ENCODE results near the gene CACNA1S. TPM values are rescaled to one million over a fixed set of nuclear protein-coding genes. Genes with fewer than 3 reads are reported as not detected.

CACNA1S gene
- total RNA-seq, 1 donor from 2014 or later = not detected

DNA sequence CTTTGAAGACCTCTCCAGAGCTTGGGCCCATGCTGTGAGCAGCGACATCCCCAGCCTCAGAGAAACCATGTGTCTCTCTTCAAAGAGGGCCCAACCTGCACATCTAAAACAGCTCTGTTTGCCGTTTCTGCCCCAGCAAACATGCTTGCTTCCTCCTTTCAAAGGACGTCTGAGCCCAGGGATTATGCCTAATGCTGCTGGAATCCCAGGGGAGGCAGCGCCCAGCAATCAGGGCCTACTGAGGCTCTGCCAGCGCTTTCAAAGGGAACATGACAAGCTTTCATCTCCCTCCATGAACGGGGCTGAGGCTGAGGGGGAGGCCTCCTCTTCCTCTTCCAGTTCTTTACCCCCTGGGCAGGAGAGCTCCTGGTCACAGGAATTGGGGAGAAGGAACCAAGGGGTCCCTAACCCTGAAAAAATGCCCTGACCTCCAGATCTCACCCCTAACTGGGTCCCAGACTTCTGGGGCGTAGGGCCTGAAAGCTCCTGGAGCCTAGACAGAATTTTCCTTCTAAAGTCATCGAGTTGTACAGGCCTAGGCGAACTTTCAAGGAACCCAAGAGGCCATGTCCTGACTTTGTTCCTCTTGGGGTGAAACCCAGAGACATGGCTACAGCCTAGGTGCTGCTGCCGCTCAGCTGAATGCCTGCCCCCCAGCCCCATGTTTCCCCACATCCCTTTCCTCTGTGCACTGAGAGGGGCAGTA, 28.2 kb upstream of the CACNA1S start:
- DNase-seq (ENCODE audit: low read depth) = no peak

DNA sequence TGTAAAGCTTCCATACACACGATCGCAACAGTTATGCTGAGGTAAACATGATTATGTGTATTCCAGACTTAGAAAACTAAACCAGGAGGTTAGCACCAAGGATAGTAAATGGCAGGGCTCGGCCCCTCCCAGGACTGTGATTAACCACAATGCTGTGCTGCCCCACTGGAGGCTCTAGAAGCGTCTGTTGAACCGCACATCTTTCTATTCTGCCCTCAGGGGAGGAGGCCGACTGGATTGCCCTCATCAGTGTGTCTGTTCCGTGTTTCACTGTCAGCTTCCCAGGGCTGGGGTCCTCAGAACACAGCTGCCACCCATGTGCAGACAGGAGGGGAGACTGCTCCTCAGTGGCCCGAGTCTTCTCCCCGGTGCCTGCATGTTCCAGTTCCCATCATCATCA, 27.5 kb upstream of the CACNA1S start:
- DNase-seq (ENCODE audit: low read depth) = no peak

DNA sequence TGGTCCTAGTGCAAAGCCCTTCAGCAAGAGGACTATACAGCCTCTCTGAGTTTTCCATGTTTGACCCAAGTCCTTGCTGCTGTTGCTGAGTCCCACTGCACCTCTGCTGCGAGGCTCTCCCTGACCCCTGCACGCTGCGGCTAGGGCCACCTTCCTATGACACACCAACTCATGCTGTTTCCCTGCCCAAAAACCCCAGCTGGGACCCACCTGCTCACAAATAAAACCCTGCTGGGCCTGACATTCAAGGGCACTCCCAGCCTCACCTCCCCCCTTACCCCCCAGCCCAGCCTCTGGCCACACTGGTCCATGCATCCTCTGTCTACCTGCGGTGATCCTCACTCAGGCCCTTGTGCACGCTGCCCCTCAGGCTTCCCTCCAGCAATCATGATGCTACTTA, 27.1 kb upstream of the CACNA1S start:
- DNase-seq (ENCODE audit: low read depth) = no peak

DNA sequence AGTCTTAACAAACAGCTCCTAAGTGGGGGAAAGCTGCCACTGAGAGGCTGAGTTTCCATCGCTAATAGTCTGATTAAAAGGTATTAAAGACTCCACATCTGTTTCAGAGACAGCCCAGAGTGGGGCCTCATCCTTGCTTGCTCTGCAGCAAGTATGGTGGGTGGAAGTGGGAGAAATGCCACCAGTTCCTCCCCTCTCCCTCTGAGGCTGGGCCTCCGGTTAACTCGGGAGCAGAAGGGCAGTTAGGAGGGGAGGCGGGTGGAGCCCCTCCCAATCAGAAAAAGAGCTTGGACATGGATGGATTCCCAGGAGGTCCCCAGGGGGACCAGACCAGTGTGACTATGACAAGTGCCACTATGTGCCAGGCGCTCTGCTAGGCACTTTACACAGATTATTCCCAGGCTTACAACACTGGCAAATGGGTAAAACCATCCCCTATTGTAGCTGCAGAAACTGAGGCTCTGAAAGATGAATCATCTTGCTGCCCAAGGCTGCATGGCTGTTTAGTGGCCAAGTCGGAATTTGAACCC, 26.1 kb upstream of the CACNA1S start:
- no peak for DNase-seq (ENCODE audit: low read depth)

DNA sequence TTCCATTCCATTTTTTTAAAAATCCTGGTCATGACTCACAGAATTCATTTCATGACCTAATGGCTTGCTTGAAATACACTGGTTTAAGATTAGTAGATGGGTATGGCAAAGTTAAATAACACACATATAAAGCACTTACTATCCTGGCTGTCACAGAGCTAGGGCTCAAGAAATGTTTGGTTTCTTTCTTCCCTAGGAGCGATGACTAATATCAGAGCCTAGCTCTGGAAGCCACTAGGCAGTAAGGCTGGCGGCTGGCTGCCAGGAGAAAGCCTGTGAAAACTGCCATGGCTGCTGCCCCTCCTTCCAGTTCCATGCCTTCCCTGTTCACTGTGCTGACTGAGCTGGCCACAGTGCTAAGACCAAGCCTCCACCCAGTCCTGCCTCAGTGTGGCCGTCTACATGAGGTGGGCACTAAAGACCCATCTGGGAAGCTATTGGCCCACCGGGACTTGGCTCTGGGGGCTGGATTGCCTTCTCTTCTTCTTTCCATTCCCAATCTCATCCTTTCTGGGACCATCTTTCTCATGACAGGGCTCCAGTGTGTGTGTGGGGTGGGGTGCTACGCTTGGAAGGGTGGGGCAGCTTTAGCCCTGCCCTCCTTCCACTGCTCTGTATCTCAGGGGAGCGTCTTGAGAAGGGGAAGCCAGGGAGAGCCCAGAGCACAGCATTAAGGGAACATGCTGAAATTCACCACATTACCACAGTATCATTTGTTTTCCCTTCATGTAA, 25.5 kb upstream of the CACNA1S start:
- peak; percentile 85 for DNase-seq (ENCODE audit: low read depth)

DNA sequence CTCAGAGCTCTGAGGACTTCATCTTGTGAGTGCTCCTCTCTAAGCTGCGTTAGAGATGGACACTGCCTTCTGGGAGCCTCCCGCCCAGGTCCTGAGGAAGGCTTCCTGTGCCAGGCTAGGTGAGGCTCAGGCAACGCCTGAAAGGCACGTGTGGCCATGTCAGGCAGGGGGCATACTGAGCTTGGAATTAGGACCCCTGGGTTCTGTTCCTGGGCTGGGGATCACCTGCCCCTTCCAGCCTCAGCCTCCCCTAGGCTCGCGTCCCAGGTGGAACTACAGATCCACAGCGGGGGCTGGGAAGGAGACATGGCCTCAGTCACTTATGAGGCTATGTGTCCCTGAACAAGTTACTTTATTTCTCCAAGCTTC, 24.8 kb upstream of the CACNA1S start:
- no peak for DNase-seq (ENCODE audit: low read depth)

DNA sequence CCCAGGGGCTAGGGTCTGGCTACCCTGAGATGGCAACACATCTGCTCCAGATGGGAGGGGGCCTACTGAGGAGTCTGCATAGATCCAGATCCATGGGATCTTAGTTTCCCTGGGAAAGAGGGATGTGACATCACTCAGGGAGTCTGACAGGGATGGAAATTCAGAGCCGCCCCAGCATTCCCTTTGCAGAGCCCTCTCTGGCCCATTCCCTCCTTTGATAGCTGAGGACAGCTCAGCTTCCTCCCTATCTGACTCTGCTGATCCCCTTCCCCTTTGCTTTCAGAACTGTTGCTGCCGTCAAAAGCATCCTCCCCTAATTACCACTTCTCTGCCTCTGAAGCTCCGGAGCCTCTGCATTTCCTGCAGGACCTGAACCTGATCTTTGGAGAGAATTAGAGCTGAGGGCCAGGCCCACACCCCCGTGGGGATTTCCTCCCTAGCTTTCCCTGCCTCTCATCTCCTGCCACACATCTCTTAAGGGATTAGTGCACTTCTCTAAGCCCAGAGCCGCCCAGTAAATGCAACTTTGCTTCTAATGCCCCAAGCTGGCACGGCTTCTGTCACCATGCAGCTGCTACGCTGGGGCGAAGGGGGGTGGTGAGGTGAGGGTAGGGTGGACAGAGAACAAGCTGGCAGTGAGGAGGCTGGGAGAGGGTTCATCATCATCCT, 24.3 kb upstream of the CACNA1S start:
- DNase-seq (ENCODE audit: low read depth) = no peak

DNA sequence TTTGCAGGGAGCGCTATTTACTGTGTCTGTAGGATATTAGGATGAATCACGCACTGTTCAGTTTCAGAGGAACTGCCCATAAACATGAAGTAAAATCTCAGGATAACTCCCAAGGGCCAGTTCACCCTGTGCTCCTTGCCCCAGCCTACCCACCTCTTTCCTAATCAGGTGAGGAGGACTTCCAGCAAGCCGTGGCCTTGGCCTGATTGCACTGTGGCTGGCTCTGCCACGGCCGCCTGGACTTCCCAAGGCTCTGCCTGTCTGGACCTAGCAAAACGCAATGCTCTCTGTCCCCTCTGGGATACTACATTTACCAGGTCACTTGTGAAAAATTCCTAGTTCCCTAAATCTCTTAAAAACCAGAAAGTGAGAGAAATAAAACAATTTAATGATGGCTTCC, 22.2 kb upstream of the CACNA1S start:
- DNase-seq (ENCODE audit: low read depth) = no peak

DNA sequence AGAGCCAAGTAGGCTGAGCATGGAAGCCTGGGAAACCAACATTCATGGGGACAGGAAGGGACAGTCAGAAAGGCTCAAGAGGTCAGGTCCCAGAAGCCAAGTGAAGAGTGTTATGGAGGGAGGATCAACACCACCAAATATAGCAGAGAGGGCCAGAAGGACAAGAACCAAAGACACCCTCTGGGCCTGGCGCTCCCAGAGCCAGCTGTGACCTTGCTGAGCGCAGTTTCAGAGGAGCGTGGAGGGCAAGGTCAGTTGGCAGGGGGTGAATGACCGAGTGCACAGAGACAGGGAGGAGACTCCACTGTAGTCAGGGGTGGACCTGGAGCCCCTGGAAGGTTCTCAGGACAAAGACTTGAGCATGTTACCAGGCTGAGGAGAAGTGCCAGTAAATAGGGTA, 19.2 kb upstream of the CACNA1S start:
- DNase-seq (ENCODE audit: low read depth) = no peak

DNA sequence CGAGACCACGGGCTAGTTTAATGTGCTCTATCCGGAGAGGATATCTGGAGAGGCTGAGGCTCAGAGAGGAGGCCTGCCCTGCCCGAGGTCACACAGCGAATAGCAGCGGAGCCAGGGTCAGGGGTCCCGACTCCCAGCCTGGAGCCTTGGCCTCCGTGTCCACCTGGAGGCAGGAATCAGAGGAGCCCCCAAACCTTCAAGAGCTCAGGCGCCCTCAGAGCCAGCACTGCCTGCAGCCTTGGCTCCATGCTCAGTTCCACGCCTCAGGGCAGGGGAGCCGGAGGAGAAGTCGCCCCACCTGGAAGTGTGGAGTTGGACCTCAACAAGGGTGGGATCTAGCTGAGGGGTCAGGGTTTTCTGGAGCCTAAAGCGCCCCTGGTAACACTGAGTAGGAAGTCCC, 16.7 kb upstream of the CACNA1S start:
- DNase-seq (ENCODE audit: low read depth) = no peak

DNA sequence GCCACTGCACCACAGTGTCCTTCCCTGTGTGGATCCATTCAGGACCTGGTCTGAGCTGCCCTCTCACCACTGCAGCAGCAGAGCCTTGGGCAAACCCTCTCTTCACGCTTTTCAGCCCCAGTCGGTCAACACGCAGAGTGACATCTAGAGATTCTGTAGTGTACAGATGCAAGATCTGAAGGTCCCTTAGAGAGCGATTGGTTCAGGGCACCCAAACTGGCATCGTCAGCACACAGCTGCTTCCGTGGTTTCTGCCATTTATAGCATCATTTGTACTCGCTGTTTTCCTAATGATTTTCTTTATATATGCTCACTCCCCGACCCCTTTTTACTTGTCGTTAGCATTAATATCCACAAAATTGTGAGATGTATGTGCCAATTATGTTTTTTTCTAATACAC, 16.2 kb upstream of the CACNA1S start:
- DNase-seq (ENCODE audit: low read depth) = no peak

DNA sequence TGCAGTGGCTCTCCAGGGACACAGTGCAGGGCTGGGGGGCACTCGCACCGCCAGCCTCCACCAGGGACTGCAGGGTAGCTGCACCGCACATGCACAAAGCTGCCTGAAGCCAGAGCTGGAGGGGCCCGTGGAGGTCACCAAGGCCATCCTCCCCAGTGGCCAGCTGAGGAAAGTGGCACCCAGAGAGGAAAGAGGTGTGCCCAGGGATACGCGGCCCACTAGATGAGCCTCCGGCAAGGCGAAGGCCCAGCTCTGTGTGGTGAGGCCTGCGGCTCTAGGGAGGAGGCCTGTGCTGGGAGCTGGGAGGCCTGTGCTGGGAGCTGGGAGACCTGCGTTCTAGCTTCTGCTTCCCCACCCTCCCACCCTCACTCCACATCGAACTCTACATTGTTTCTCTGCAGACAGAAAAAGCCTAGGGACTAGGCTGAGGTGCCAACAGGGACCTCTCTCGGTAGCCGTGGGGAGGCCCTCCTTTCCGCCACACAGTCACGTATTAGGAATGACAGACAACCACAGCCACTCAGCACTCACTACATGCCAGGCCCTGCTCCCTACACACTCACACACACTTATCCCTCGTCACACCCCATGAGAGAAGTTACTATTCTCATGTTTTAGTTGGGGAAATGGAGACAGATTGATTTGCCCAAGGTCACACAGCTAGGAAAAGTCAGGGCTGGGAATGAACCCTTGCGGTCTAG, 15.7 kb upstream of the CACNA1S start:
- DNase-seq (ENCODE audit: low read depth) = no peak

DNA sequence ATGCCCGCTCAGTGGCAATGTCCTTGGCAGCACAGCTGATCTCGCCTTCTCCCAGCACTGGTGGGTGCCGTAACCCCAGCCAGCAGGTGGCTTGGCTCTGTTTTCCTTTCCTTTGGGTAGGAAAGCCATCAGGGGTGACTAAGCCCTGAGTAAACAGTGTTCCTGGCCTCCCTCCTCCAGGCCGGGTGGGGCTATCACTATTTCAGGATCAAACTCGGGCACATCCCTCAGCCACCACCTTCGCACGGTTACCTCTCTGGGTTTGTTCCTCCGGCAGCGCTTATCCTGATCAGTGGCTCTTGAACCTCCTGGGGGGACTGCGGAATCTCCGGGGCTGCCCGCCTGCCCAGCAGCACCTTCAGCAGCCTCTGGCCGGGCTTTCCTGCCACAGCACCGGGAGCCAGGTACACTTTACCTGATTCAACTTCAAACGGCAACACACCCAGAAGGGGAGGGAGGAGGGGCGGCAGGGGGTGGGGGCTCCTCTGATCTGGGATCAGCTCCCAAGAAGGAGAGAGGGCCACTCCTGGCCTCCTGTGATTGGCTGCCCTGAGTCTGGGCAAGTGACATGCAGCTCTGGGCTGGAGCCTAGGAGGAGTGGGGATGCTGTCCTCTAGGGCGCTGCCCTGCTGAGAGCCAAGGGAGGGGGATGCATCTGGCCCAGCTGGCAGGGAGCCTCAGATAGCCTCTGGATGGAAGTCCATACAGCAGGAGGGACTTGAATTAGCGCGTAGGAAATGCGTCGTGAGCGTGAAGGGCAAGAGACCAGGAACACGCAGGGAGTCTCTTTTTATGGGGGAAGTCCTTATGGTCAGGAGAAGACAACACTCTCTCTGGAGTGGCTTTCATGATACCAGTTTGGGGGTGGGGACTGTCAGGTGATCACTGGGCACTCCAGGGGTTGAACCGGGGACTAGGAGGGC, 14.9 kb upstream of the CACNA1S start, which contains the start of gene ASCL5:
ASCL5 (minus strand) TSS at position 353 of the 923 bp plus-strand sequence. CDS start 11,812 bp downstream, outside the sequence.
- DNase-seq (ENCODE audit: low read depth) = no peak

DNA sequence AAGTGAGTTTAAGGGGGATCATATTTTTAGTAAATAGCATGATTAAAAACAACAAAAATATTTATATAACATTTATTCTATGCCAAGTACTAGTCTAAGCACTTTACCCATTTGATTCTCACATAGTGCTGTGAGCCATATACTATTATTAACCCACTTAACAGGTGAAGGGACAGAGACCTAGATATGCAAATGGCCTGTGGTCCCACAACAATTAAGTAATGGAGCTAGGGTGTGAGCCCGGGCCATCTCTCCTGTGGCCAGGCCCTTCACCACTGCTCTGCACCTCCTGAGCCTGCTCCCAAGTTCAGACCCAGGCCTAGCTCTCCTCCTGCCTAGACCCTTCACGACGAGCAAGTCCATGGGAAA, 14.2 kb upstream of the CACNA1S start:
- no peak for DNase-seq (ENCODE audit: low read depth)

DNA sequence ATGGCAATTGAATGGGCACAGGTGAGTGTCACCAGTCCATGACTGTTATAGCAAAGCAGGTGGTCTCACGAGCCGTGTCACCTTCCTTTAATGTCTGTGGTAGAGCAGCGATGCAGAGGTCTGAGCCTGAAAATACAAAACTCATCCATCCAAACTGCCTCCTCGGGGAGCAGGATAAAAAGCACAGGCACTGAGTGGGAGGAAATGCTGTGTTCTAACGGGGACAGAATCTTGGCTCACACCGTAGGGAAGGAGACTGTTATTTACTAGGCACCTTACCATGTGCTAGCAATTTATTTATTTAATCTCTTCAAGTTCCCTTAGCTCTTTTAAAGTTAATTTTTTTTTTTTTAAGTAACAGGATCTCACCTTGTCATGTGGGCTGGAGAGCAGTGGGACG, 13.6 kb upstream of the CACNA1S start:
- no peak for DNase-seq (ENCODE audit: low read depth)

DNA sequence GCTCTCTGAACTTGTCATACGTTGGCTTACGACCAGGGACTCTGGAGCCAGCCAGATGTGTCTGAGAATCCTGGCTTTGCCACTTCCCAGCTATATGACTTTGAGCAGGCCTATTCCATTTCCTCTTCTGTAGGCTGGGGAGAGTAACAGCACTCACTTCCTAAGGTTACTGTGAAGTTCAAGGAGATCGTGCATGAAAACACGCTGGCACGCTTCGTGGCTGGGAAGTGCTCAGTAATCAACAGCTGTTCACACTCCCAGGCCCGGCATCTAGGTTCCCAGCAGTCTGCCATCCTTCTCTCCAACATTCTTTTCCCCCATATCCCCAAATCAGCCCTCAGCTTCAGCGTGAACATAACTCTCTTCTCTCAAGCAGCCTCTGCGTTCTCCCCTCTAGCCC, 12.8 kb upstream of the CACNA1S start:
- DNase-seq (ENCODE audit: low read depth) = no peak

DNA sequence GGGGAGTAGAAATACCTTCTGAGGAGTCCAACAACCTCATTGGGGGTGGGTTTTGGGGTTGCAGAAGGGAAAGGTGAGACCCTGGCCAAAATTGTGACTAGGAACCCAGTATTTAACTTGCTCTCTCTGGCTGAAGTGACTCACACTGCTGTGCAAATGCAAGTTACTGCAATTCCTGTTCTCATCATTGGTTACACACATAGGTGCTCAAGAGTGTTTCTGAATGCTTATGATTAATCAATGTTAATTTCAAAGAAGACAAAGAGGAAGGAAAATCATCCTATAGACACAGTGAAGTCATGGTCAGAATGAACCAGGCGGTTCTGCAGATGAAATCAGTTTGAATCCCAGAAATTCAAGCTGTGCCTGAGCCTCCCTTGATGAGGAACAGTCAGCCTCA, 11.6 kb upstream of the CACNA1S start:
- DNase-seq (ENCODE audit: low read depth) = no peak

DNA sequence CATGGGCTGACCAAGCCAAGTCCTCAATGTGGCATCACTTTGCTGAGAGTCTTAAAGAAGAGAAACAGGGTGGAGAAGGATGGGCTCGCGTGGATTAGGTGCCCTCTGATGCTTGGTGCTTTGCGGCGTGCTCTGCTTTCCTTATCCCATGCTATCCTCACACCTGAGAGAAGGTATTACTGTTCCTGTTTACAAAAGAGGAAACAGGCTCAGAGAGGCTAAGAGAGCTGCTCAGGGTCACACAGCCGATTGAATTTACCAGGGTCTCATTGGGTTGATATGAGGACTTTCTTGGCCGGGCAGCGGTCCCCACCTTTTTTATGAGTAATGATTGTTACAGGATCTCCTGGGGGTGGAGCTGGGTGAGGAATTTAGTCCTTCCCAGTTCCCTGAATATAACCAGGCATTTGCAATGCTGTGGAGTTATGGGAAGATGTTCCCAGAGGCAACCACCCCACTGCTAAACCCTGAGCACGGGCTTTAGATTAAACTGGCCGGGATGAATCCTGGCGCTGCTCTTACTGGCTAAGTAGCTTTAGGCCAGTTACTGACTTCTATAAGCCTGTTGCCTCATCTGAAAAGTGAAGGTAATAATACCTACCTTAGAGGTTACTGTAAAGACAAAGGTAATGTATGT, 10.2 kb upstream of the CACNA1S start:
- DNase-seq (ENCODE audit: low read depth) = no peak

DNA sequence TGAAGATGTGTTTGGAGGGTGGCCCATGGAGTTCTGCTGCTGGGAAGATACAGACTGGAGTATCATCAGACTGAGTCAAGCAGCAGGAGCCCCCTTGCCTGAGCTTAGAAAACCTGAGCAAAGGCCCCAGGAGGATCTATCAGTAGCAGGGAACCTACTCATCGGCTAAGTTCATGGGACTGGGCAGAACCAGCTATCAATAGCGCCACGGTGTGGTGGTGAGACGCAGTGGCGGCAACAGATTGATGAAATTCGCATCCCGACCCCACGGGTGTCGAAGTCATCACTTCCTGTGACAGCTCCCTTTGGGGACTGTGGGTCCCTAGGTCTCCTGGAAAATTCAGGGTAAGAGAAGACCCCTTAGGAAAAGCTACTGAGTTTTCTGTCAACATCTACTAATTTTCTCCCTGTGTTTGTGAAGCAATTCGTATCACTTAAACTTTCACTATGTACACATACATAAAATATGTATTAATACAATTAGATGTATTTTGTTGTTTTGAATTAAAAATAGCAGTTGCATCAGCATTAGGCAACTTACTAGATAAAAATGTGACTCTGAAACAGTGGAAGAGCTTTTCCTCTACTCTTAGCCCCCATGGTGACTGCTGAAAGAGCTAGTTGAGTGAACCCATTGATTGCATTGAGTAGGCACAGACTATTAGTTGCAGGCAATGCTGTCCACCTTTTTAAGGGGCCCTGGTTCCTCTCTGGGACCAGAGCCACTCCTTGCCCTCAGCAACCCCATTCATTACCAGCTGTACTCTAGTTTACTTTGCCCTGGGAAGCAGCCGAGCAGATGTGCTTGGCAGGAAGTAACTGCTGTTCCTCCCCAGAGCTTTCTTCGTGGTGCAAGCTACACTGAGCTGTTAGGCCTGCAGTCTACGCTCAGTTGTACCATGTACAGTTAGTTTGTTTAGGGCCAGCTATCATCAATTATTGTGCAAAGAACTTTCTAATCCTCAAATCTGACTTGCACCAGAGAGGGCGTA, 7.3 kb upstream of the CACNA1S start:
- peak; percentile 33 for DNase-seq (ENCODE audit: low read depth)
